Smooth muscle cell of the pulmonary artery (primary cell): ENCODE data around the gene SDHAF3. TPM values are rescaled to one million over a fixed set of nuclear protein-coding genes. Genes with fewer than 3 reads are reported as not detected.

ENCODE experiments used
- total RNA-seq: library from RNA; depleted of rRNA; stranded (reverse); fragments of >200 nt; gene quantifications from 2 replicates; pipeline ENCODE4 v1.2.3, GENCODE V29; 2014

SDHAF3 gene
- total RNA-seq, result 4.0 and 4.3 TPM in 2 replicates

GRCh38 chr7:97117372-97118188 lies at the start of gene SDHAF3:
Gene SDHAF3 (plus strand): TSS chr7:97117698. CDS start chr7:97117724, 26 bp downstream.

Other genes with a start within 250 kb of the SDHAF3 start
- gene DLX6, start 112.1 kb upstream of the SDHAF3 start, total RNA-seq, result 0.20 and 0.23 TPM in 2 replicates
- gene DLX5, start 92.9 kb upstream of the SDHAF3 start, total RNA-seq, result 0.33 and 0.89 TPM in 2 replicates